A549 (cell line): Measurements from ENCODE around the gene PTPRE. TPM values are rescaled to one million over a fixed set of nuclear protein-coding genes. Genes with fewer than 3 reads are reported as not detected.

ENCODE experiments used
- ATAC-seq, 2 experiments: fragments of 200-7000 bp in 1 of 2; fragments of >200 bp in 1 of 2; cut with Nextera tagmentation in 1 of 2; cut with Tn5 transposase in 1 of 2; 3 replicates each; pipeline versions ENCODE4 v1.8.0 to v1.9.1; 2018 to 2020; ENCODE audit warnings: mild to moderate bottlenecking in 1 of 2, moderate library complexity in 1 of 2
- CTCF ChIA-PET: fragments of 300-600 bp; sonication (Branson Sonifier 250); formaldehyde crosslinking; extraction: SDS; loops from one replicate; lab custom pipeline; 2021; ENCODE audit warnings: antibody characterized with exemption, inconsistent platforms; lab: Yijun Ruan, JAX
- POLR2A ChIA-PET: fragments of 350-600 bp; formaldehyde crosslinking; extraction: SDS; loops from one replicate; lab custom pipeline; 2021; ENCODE audit warnings: antibody characterized with exemption, inconsistent platforms; lab: Yijun Ruan, JAX
- DNase-seq, 2 experiments: peaks; one replicate each; pipeline versions ENCODE4 v3.0.0 to v3.0.0-alpha.2; 2011 to 2016; ENCODE audit warnings: low read depth in 1 of 2, low spot score in 1 of 2
- FAIRE-seq: peaks from 2 replicates; lab custom pipeline; 2011; peaks lifted over from hg19 to GRCh38; lab: Jason Lieb, UNC
- H3K27ac ChIP-seq, 2 experiments: fragments of >200 bp; sonication (Bioruptor Twin); formaldehyde crosslinking; 3 replicates each; pipeline ENCODE4 v1.5.1; 2016 to 2017
- H3K4me1 ChIP-seq: fragments of >200 bp; sonication (Bioruptor Twin); formaldehyde crosslinking; 3 replicates; pipeline ENCODE4 v1.6.1; 2016
- H3K4me2 ChIP-seq: fragments of >200 bp; sonication (Bioruptor Twin); formaldehyde crosslinking; 3 replicates; pipeline ENCODE4 v1.6.1; 2016
- H3K4me3 ChIP-seq: fragments of >200 bp; sonication (Bioruptor Twin); formaldehyde crosslinking; 3 replicates; pipeline ENCODE4 v1.5.1; 2016
- H3K9me3 ChIP-seq: fragments of >200 bp; sonication (Bioruptor Twin); formaldehyde crosslinking; 3 replicates; pipeline ENCODE4 v1.6.1; 2016
- CBX8 ChIP-seq: fragments of 200-600 bp; sonication (generic); IDR thresholded peaks from 2 replicates; pipeline ENCODE4 v1.6.1; 2016
- EHMT2 ChIP-seq: fragments of 200-600 bp; sonication (generic); IDR thresholded peaks from 2 replicates; pipeline ENCODE4 v1.6.1; 2016; ENCODE audit warnings: antibody characterized with exemption, low read depth, mild to moderate bottlenecking, moderate library complexity
- EP300 ChIP-seq, 2 experiments: fragments of >200 bp; sonication (Bioruptor Twin); formaldehyde crosslinking; IDR thresholded peaks; 2 replicates in 1 of 2; 3 replicates in 1 of 2; pipeline ENCODE4 v1.6.1; 2016 to 2017
- ESRRA ChIP-seq: fragments of 150-350 bp; IDR thresholded peaks from 2 replicates; pipeline ENCODE4 v1.6.1; 2014; ENCODE audit warnings: mild to moderate bottlenecking, low read length, borderline replicate concordance
- FOSL2 ChIP-seq, 2 experiments: fragments of 450-650 bp in 1 of 2; fragments of >200 bp in 1 of 2; sonication (Bioruptor Twin) in 1 of 2; formaldehyde crosslinking; IDR thresholded peaks; 2 replicates each; pipeline versions ENCODE4 v1.5.0 to v1.6.1; 2016 to 2020; ENCODE audit warnings: mild to moderate bottlenecking in 1 of 2, moderate library complexity in 1 of 2
- HDAC2 ChIP-seq: fragments of 200-600 bp; sonication (generic); IDR thresholded peaks from 2 replicates; pipeline ENCODE4 v1.6.1; 2016
- JUN ChIP-seq, 2 experiments: fragments of >200 bp; sonication (Bioruptor Twin); formaldehyde crosslinking; IDR thresholded peaks; 2 replicates in 1 of 2; 3 replicates in 1 of 2; pipeline ENCODE4 v1.6.1; 2016 to 2017
- JUNB ChIP-seq: fragments of >200 bp; sonication (Bioruptor Twin); formaldehyde crosslinking; IDR thresholded peaks from 2 replicates; pipeline ENCODE4 v1.6.1; 2016
- KDM1A ChIP-seq: fragments of 200-600 bp; sonication (generic); IDR thresholded peaks from 2 replicates; pipeline ENCODE4 v1.6.1; 2016; ENCODE audit warnings: low read depth, mild to moderate bottlenecking
- MAFK ChIP-seq: fragments of 450-650 bp; IDR thresholded peaks from 2 replicates; pipeline ENCODE4 v1.6.1; 2014; ENCODE audit not compliant: partially characterized antibody
- MYC ChIP-seq: IDR thresholded peaks from 2 replicates; pipeline ENCODE4 v1.6.1; 2012; ENCODE audit warnings: mild to moderate bottlenecking, inconsistent platforms, low read length, improper control_type of control experiment, borderline replicate concordance
- NFE2L2 ChIP-seq: fragments of 150-350 bp; conservative IDR thresholded peaks from 2 replicates; pipeline ENCODE4 v1.6.1; 2014; ENCODE audit warnings: low read length
- NPAS2 ChIP-seq: fragments of 250-450 bp; sonication (Bioruptor Pico); IDR thresholded peaks from 2 replicates; pipeline ENCODE4 v1.8.0; 2022; ENCODE audit warnings: mild to moderate bottlenecking, moderate library complexity, borderline replicate concordance
- PHF8 ChIP-seq: fragments of 200-600 bp; sonication (generic); IDR thresholded peaks from 2 replicates; pipeline ENCODE4 v1.6.1; 2016; ENCODE audit warnings: low read depth, mild to moderate bottlenecking, antibody characterized with exemption, moderate library complexity, borderline replicate concordance
- RFX5 ChIP-seq: fragments of 450-650 bp; IDR thresholded peaks from 2 replicates; pipeline ENCODE4 v1.7.1; 2014; ENCODE audit warnings: antibody characterized with exemption, mild to moderate bottlenecking, moderate library complexity
- SMC3 ChIP-seq: fragments of >200 bp; sonication (Bioruptor Twin); formaldehyde crosslinking; IDR thresholded peaks from 3 replicates; pipeline ENCODE4 v1.6.1; 2018; ENCODE audit warnings: inconsistent platforms
- SREBF2 ChIP-seq: fragments of 450-650 bp; IDR thresholded peaks from 2 replicates; pipeline ENCODE4 v1.6.1; 2014; ENCODE audit warnings: mild to moderate bottlenecking, moderate library complexity
- TFCP2L1 ChIP-seq: fragments of 250-450 bp; sonication (Bioruptor Pico); IDR thresholded peaks from 2 replicates; pipeline ENCODE4 v1.5.0; 2021; ENCODE audit warnings: mild to moderate bottlenecking
- WGBS: methylation state at CpG from one replicate; pipeline ENCODE4 v1.1.6; 2017; ENCODE audit errors: missing lambda C conversion rate; 5-methylcytosine and 5-hydroxymethylcytosine counted together
- polyA plus RNA-seq, 4 experiments: library from polyadenylated mRNA; depleted of rRNA in 3 of 4; stranded (reverse); fragments of >200 nt; fragmentation: RNase III in 1 of 4; extraction: RNeasy Plus Mini Kit Qiagen cat#74134 plus additional on column Dnase treatment in 1 of 4; gene quantifications; 2 replicates in 3 of 4; 3 replicates in 1 of 4; pipeline ENCODE4 v1.2.3, GENCODE V29; 2011 to 2017
- TF ChIP-seq, protein P1 (sequence below): fragments of >200 bp; sonication (Bioruptor Twin); formaldehyde crosslinking; IDR thresholded peaks from 3 replicates; pipeline ENCODE4 v1.5.1; 2016
- TF ChIP-seq, protein P2 (sequence below): fragments of 150-350 bp; IDR thresholded peaks from 2 replicates; pipeline ENCODE4 v1.6.1; 2014; ENCODE audit warnings: low read depth, mild to moderate bottlenecking, low read length
- TF ChIP-seq, protein P3 (sequence below): fragments of 250-450 bp; sonication (Bioruptor Pico); IDR thresholded peaks from 2 replicates; pipeline ENCODE4 v1.5.0; 2020; ENCODE audit warnings: low read depth, mild to moderate bottlenecking, moderate library complexity
- TF ChIP-seq, protein P4 (sequence below): fragments of >200 bp; sonication (Bioruptor Twin); formaldehyde crosslinking; IDR thresholded peaks from 3 replicates; pipeline ENCODE4 v1.6.1; 2016

Gene PTPRE
- polyA plus RNA-seq, 2 of the 4 experiments (the other 2 are of a cell fraction): 0.31 to 1.5 TPM

DNA sequence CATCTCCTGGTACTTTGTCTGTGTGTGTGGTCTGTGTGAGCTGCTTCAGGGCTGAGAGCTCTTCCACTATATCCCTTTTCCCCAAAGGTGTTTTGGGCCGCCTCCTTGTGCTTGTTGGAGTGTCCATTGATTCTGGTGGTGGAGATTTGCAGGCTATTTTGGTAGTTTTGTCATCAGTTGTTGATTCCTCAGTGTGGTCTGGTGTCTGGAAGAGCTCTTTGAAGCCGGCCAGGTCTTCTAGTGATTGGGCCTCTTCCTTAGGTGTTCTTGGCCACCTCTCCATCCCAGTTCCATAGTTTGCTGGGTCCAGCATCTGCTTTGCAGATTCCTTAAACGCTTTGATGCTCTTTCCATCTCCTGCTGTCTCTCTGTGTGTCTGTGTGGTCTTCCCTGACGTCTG, 198.5 kb downstream of the PTPRE start (continued):
- TF ChIP-seq SMC3 (no peak), RFX5 (no peak), SREBF2 (no peak), JUN (IDR thresholded peaks at IDR 0.05) (no peak), CBX8 (no peak), TFCP2L1 (no peak), ESRRA (no peak), JUNB (no peak)
- TF ChIP-seq, protein P1, sequence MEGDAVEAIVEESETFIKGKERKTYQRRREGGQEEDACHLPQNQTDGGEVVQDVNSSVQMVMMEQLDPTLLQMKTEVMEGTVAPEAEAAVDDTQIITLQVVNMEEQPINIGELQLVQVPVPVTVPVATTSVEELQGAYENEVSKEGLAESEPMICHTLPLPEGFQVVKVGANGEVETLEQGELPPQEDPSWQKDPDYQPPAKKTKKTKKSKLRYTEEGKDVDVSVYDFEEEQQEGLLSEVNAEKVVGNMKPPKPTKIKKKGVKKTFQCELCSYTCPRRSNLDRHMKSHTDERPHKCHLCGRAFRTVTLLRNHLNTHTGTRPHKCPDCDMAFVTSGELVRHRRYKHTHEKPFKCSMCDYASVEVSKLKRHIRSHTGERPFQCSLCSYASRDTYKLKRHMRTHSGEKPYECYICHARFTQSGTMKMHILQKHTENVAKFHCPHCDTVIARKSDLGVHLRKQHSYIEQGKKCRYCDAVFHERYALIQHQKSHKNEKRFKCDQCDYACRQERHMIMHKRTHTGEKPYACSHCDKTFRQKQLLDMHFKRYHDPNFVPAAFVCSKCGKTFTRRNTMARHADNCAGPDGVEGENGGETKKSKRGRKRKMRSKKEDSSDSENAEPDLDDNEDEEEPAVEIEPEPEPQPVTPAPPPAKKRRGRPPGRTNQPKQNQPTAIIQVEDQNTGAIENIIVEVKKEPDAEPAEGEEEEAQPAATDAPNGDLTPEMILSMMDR: no peak
- TF ChIP-seq, protein P2, sequence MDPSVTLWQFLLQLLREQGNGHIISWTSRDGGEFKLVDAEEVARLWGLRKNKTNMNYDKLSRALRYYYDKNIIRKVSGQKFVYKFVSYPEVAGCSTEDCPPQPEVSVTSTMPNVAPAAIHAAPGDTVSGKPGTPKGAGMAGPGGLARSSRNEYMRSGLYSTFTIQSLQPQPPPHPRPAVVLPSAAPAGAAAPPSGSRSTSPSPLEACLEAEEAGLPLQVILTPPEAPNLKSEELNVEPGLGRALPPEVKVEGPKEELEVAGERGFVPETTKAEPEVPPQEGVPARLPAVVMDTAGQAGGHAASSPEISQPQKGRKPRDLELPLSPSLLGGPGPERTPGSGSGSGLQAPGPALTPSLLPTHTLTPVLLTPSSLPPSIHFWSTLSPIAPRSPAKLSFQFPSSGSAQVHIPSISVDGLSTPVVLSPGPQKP: no peak

DNA sequence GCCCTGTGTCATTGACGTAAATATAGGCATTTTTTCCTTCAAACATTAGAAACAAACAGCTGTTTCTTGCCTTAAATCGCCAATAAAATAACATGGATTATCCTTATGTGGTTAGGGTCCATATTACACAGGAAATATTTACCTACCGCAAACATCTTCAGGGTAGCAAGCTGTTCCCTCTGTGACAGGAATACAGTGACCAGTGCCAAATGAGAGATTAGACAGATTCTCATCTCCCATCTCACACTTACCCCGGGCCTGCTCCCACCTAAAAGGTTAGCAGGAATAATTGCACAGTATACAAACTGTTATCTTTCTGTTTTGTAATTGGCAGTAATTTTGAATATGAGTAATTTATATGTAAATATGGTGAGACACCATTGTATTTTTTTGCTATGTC, 202.8 kb downstream of the PTPRE start:
- Histone ChIP-seq H3K9me3 (no peaks in the 10 kb centered on the region), H3K4me2 (no peak overlapping the region), H3K4me3 (no peak overlapping the region), H3K27ac (no peak overlapping the region), H3K4me1 (no peaks in the 10 kb centered on the region)
- ChIA-PET POLR2A (no interaction called here), CTCF (interaction anchor here (1.6 kb wide), 1 partner anchor 10 kb away, joined by 3 read pairs; no protein-coding TSS in a partner anchor)
- TF ChIP-seq MYC (no peak), TFCP2L1 (no peak)
- ATAC-seq (no peak), DNase-seq (no peak), FAIRE-seq (no peak)
- WGBS: 89% methylated on average over 4 of the region's 4 CpGs

DNA sequence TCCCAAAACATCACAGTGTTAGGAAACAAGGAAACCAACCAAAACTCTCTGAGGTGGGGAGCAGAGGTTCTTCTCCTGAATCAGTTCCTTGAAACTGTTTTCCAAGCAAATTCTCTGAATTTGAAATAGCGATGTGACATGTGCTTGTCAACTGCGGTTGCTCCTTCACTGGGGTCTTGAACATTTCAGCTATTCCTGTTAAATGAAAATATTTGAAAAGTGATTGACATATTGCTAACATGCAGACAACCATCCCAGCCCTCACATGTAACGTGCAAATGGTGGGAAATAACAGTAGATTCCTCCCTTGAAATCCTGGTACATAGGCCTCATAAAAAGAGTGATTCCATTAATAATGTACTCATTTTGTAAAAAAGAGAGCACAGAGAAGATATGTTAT, 203.4 kb downstream of the PTPRE start:
- TF ChIP-seq, protein P3, sequence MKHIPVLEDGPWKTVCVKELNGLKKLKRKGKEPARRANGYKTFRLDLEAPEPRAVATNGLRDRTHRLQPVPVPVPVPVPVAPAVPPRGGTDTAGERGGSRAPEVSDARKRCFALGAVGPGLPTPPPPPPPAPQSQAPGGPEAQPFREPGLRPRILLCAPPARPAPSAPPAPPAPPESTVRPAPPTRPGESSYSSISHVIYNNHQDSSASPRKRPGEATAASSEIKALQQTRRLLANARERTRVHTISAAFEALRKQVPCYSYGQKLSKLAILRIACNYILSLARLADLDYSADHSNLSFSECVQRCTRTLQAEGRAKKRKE (CRISPR knock-in tag): no peak
- TF ChIP-seq HDAC2: no peak
- no peak for TF ChIP-seq JUN (IDR thresholded peaks at IDR 0.05)
- no peak for TF ChIP-seq EP300 (IDR thresholded peaks at IDR 0.05)
- TF ChIP-seq, all 56 proteins: peak for 0
- Histone ChIP-seq H3K4me1 (no peaks in the 10 kb centered on the region), H3K4me2 (no peak overlapping the region), H3K4me3 (no peak overlapping the region), H3K9me3 (no peaks in the 10 kb centered on the region), H3K27ac (no peak overlapping the region)
- DNase-seq: no peak
- no peak for ATAC-seq
- WGBS: 93% methylated on average over 3 of the region's 3 CpGs
- no peak for FAIRE-seq
- ChIA-PET CTCF (interaction anchor here (1.6 kb wide), 1 partner anchor 10 kb away, joined by 3 read pairs; no protein-coding TSS in a partner anchor), POLR2A (no interaction called here)

DNA sequence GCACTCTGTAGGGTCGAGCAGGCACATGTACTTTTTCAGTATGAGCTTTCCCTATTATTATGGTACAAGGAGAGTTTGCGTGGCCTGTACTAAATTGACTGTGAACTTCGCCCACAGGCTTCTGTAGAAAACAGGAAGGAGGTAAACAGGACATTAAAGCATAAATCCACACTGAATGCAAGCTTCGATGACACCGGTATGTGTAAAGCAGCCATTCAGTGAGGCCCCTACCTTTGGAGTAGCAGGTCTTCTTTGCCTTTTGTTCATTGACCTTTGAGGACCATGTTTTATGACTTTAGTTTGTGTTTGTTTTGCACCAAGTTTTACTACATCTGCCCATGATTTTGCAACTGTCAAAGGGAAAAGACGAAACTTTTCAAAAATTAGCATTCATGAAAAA, 204.8 kb downstream of the PTPRE start:
- Histone ChIP-seq H3K4me2 (no peak overlapping the region), H3K4me1 (no peaks in the 10 kb centered on the region), H3K27ac (no peak overlapping the region), H3K4me3 (no peak overlapping the region), H3K9me3 (no peaks in the 10 kb centered on the region)
- ATAC-seq: no peak
- no peak for DNase-seq
- WGBS: 93% methylated on average over 6 of the region's 6 CpGs
- TF ChIP-seq FOSL2 (IDR thresholded peaks at IDR 0.05) (no peak), FOSL2 (CRISPR knock-in tag; IDR thresholded peaks at IDR 0.05) (no peak), KDM1A (no peak), TFCP2L1 (no peak), PHF8 (no peak), EHMT2 (no peak), NFE2L2 (no peak), MAFK (no peak), NPAS2 (CRISPR knock-in tag) (no peak), HDAC2 (no peak), CBX8 (no peak)
- TF ChIP-seq, protein P4, sequence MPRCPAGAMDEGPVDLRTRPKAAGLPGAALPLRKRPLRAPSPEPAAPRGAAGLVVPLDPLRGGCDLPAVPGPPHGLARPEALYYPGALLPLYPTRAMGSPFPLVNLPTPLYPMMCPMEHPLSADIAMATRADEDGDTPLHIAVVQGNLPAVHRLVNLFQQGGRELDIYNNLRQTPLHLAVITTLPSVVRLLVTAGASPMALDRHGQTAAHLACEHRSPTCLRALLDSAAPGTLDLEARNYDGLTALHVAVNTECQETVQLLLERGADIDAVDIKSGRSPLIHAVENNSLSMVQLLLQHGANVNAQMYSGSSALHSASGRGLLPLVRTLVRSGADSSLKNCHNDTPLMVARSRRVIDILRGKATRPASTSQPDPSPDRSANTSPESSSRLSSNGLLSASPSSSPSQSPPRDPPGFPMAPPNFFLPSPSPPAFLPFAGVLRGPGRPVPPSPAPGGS: no peak
- POLR2A ChIA-PET: no interaction called here
- no peak for FAIRE-seq
- CTCF ChIA-PET: interaction anchor here (1.1 kb wide), 1 partner anchor 38 kb away, joined by 4 read pairs; no protein-coding TSS in a partner anchor
